Left kidney (tissue), 2 donors: ENCODE data around the gene MMP24OS. TPM values are rescaled to one million over a fixed set of nuclear protein-coding genes. Genes with fewer than 3 reads are reported as not detected.

Experiments used
- DNase-seq: peaks from one replicate; pipeline ENCODE4 v3.0.0-alpha.2; 2013
- polyA plus RNA-seq: library from polyadenylated mRNA; unstranded; fragments of 120-200 nt; gene quantifications from one replicate; pipeline ENCODE4 v1.2.1, GENCODE V29; 2013; ENCODE audit not compliant: insufficient read length

The MMP24OS gene
- polyA plus RNA-seq, 1 donor, result 34.9 TPM

DNA sequence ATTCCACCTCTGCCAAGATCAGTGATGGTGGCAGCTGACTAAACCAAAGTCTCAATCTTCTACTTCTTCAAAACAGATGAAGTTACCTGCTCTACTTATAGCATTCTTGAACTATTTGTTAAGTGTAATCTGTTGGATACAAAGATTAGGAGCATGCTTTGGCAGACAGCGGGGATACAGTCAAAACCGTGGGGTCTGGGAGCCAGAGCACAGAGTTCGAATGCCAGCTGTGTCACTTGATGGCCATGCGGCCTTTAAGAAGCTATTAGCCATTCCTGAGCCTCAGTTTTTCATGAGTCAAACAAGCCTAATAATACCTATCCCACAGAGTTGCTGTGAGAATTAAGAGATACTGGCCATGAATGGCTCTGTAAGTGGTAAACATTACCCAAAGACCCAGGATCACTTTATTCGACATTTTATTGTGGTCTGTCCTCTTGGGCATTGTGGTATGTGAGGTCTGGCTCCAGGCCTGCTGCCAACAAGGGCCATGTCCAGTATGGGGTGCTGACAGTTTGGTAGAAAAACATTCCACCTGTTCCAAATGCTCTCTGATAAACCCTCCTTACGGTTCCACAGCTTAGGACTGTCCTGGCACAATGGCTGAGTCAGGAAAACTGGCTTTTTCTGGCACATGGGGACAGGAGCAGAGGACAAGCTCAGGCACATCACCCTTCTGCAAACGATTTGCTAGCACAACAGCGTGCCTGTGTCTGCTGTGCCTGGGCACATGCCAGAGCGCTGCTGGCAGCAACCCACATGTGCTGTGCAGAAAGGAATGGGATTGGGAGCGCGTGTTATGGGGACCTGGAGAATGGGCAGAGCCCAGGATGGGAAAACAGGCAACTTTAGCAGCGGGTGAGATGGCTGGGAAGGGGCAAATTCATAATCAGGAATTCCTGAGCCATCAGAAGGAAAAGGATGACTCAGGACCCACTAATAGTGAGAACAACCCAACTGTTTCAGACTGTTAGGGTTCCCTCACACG, 30.0 kb upstream of the MMP24OS start:
- DNase-seq, result no peak

- no peak for DNase-seq
These were observed 29.1 kb upstream of the MMP24OS start for GRCh38 chr20:35306931-35307517.

- no peak for DNase-seq
These were observed 28.0 kb upstream of the MMP24OS start for GRCh38 chr20:35305682-35306556.

DNA sequence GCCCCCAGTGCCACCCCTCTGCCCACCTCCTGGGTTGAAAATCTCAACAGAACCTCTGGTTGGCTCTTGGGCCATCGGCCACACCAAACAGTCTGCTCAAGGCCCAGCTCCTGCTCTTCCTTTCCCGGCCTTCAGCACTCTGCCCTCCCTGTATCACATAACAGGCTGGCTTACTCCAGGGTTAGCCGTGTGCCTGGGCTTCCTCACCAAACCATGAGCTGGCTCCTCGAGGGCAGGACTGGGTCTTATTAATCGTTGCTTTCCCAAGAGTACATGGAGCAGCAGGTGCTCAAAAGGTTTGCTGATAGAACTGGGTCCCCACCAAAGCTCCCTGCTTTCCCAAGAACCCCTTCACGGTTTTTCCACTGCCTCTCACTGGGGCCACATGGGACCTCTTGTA, 27.0 kb upstream of the MMP24OS start:
- no peak for DNase-seq

- DNase-seq, result peak; percentile 80
These were observed 26.0 kb upstream of the MMP24OS start for GRCh38 chr20:35303735-35304491.

DNA sequence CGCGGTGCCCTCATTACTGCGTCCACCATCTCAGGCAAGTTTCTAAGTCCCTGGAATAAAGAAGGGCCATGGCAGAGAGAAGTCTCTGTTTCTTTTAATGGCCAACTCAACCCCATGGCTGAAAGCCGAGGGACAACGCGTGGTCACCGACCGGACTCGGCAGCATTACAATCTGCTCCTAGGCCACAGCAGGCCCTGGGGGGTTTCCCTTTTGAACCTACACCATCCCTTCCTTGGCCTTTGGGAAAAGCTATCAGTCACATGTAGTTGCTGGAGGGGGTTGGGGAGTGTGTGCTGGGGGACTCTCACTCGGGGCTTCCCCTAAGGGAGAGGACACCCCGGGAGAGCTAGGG, 25.4 kb upstream of the MMP24OS start:
- DNase-seq, result no peak

DNA sequence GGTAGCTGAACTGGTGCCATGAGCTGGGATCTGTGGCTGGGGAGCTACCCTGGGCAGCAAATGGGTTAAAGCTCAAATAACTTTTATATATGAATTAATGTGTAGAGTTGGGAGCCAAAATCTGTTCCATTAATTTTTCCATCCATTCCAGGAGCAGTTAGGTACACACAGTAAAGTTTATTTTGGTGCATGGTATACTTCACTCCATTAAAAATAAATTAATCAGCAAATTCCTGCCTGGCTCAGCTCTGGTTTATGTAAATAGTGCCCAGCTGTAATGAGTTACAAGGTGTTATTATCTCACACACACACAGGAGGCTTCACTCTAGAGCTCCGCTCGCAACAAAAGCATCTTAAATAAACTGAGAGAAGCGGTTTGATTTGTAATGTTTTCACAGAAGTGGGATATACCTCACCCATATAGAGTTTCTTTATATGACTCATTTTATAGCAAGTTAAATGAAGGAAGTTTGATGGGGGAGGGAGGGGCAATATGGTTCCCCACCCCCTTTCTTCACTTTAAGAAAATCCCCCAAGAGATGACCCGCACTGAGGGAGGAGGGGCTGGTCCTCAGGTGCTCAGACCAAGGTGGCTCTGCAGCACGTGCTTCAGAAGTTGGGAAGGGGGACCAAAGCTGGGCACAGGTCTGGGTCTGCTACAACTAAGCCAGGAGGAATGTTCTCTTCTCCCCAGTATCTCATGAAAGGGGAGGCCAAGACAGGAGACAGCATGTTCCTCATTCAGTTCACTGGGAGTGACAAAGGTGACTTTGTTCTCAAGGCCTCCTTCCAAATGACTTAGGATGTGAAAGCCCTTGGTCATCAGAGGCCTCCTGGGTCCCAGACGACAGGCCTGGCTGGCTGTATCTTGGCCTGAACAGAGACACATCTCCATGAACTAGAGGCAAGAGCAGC, 24.8 kb upstream of the MMP24OS start:
- DNase-seq, result no peak

GRCh38 chr20:35301426-35301825, 23.5 kb upstream of the MMP24OS start:
- no peak for DNase-seq

DNA sequence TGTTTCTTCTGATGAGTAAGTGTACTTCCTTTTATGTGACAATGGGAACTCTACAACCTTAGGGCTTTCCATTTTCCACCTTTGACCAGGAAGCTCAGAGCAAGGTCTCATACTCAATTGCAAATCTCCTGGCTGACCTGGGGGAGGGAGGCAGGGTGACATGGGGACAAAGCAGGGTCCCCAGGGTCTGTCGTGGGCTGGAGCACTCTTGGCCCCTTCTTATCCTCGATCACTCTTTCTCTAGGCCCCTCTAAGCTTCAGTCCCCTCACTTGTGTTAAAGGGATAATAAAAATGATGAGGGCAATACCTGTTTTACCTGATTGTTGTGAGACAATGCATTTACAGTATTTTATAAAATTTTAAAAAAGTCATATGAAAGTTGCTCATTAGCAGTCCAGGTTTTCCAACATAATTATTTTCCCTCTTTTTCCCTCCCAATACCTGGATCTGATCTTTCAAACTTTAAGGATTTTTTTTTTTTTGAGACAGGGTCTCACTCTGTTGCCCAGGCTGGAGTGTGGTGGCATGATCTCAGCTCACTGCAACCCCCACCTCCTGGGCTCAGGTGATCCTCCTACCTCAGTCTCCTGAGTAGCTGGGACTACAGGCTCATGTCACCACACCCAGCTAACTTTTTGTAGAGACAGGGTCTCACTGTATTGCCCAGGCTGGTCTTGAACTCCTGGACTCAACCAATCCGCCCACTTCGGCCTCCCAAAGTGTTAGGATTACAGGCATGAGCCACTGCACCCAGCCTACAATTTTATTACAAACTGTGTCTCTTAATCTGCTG, 22.7 kb upstream of the MMP24OS start:
- no peak for DNase-seq

GRCh38 chr20:35299780-35300179, 21.9 kb upstream of the MMP24OS start:
- DNase-seq, result no peak

GRCh38 chr20:35298264-35298663, 20.3 kb upstream of the MMP24OS start:
- no peak for DNase-seq

GRCh38 chr20:35297740-35298139, 19.8 kb upstream of the MMP24OS start:
- no peak for DNase-seq

DNA sequence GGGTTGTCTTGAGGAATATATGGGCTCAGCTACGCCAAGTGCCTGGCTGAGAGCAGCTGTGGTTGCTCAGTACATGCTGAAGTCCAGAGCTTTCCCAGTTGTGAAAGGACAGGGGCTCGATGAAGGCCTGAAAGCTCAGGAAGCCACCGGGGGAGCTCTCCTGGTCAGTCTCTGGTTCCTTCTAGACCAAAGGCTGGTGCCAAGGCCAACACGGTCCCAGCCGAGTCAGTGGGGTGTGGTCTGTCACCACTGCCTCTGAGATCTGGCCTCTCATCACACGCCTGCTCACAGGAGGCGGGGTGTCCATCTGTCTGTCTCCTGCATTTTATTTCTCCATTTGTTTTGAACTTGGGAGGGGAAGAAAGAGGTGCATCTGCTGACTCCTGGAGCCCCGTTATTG, 19.2 kb upstream of the MMP24OS start:
- no peak for DNase-seq

DNA sequence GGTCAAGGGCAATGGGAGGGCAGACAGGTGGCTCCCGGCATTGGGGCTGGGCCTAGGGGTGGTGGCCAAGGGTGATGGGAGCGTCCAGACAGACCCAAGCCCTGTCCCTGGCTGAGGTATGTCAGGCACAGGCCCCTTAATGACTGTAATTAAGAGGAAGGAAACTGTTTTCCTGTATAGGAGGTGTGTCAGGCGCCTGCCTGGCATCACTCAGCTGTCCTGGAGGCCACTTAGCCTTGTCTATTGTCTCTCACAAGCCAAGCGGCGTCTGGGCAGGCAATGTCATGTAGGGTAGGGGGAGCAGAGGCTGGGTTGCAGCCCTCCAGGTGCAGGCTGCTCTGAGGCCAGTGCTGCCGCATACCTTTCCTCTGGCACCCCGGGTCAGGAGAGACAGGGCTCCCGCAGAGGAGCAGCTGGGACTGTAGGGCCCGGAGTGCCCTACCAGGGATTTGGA, 18.2 kb upstream of the MMP24OS start:
- no peak for DNase-seq

DNA sequence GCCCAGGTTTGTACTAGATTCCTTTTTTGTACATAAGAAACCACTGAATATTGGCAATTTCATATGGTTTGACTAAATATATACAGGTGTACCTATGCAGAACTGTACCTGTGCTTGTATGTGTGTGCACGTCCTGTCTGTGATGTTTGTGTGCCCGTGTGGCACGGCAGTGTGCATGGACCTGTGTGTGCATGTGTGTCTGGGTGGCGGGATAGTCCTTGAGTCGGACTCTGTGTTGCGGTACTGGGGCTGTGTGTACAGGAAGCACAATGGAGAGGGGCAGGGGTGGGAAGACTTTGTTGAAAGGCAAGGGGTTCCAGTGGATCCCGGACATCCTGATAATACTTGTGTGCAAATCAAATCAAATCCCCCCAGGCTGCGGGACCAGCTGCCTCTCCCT, 17.8 kb upstream of the MMP24OS start:
- no peak for DNase-seq

DNA sequence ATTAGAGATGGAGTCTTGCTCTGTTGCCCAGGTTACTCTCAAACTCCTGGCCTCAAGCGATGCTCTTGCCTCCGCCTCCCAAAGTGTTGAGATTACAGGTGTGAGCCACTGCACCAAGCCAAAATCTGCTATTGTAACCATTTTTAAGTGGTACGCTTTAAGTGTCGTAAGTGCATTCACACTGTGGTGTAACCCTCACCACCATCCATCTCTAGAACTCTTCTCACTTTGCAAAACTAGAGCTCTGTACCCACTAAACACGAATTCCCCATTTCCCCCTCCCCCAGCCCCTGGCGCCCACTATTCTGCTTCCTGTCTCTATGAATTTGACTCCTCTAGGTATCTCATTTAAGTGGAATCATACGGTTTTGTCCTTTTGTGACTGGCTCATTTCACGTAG, 17.1 kb upstream of the MMP24OS start:
- no peak for DNase-seq

- no peak for DNase-seq
These were observed 16.4 kb upstream of the MMP24OS start for GRCh38 chr20:35294293-35294685.

DNA sequence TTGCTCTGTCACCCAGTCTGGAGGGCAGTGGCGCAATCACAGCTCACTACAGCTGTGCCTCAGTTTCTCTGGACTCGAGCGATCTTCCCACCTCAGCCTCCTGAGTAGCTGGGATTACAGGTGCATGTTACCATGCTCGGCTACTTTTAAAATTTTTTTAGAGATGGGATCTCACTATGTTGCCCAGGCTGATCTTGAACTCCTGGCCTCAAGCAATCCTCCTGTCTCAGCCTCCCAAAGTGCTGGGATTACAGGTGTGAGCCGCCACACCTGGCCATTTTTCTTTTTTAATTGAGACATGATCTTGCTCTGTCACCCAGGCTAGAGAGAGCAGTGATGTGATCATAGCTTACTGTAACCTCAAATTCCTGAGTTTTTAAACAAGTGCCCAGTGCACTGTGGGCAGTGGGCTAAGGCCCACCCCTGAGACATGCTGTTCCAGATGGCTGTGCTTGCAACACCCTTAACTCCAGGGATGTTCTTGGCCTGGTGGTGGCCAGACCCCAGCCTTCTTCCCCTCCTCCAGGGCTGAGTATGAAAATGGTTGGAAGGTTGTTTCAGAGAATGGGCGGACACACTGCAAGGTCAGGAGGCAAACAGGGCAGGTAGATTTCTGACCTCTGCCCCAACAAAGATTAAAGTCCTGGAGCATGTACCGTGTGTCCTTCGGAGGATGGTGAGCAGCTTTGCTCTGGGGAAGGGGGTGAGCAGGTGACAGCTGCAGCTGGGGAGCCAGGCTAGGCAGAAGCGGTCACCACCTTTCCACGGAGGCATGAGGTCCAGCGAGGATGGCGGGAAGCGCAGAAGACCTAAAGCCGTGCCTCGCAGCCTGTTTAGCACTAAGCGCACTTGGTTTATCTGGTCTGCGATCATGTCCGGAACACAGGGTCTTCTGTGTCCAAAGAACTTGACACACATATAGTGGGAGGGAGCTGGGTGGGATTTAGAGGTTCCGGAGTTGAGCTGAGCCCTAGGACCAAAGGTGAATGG, 15.7 kb upstream of the MMP24OS start:
- no peak for DNase-seq
